ENCODE data around the gene DYNC1LI1. TPM values are rescaled to one million over a fixed set of nuclear protein-coding genes. Genes with fewer than 3 reads are reported as not detected.

Gene DYNC1LI1
- total RNA-seq, 1 experiment from 2014 or later, result 30.1 TPM

GRCh38 chr3:32616267-32616962, 45.8 kb upstream of the DYNC1LI1 start:
- no peak for TF ChIP-seq CTCF (conservative IDR thresholded peaks at IDR 0.05)
- peak overlapping the region; percentile 63 for H3K4me2 ChIP-seq

GRCh38 chr3:32614956-32615355, 44.3 kb upstream of the DYNC1LI1 start:
- Histone ChIP-seq H4K20me1 (ENCODE audit: insufficient read depth) (no peaks in the 10 kb centered on the region), H3K4me3 (no peak overlapping the region), H3K79me2 (ENCODE audit: low read depth) (no peaks in the 10 kb centered on the region), H3K27me3 (ENCODE audit: insufficient read depth, low read depth) (no peaks in the 10 kb centered on the region), H3K36me3 (ENCODE audit: low read depth) (no peaks in the 10 kb centered on the region), H3K9me2 (ENCODE audit: insufficient read depth) (no peaks in the 10 kb centered on the region), H3K4me1 (replicated peaks; ENCODE audit: insufficient read depth) (peaks cover 7% of the 10 kb centered on the region), H3K4me2 (no peak overlapping the region), H2AFZ (no peak overlapping the region), H3K27ac (no peak overlapping the region), H3K9me3 (ENCODE audit: insufficient read depth, low read depth) (no peaks in the 10 kb centered on the region), H3F3A (ENCODE audit: insufficient read depth, low read depth) (no peaks in the 10 kb centered on the region)
- no peak for DNase-seq
- ChIA-PET CTCF (no interaction called here), POLR2A (ENCODE audit: unreplicated experiment) (no interaction called here)
- intact Hi-C loops (cut with micrococcal nuclease; ENCODE audit: unreplicated experiment), result no loop called here
- TF ChIP-seq CTCF (conservative IDR thresholded peaks at IDR 0.05) (no peak), EZH2 (IDR thresholded peaks at IDR 0.05; ENCODE audit: low read depth) (no peak)
- BruUV-seq (replicated peaks), result no TSS peak

More at GRCh38 chr3:32616267-32616962, 45.8 kb upstream of the DYNC1LI1 start:
- CTCF ChIA-PET, result no interaction called here
- Histone ChIP-seq H3K27me3 (ENCODE audit: insufficient read depth, low read depth) (no peaks in the 10 kb centered on the region), H3K36me3 (ENCODE audit: low read depth) (no peaks in the 10 kb centered on the region), H2AFZ (peak overlapping the region; percentile 72; the same call in 1 of the 2 replicates), H3K4me1 (replicated peaks; ENCODE audit: insufficient read depth) (peaks cover 7% of the 10 kb centered on the region), H3F3A (ENCODE audit: insufficient read depth, low read depth) (no peaks in the 10 kb centered on the region), H3K9me3 (ENCODE audit: insufficient read depth, low read depth) (no peaks in the 10 kb centered on the region), H3K4me3 (peak overlapping the region; percentile 40; the same call in 1 of the 2 replicates), H3K9me2 (ENCODE audit: insufficient read depth) (no peaks in the 10 kb centered on the region), H3K79me2 (ENCODE audit: low read depth) (no peaks in the 10 kb centered on the region), H3K27ac (peak overlapping the region; percentile 65), H4K20me1 (ENCODE audit: insufficient read depth) (no peaks in the 10 kb centered on the region)
- peak; percentile 20 to 67 for DNase-seq
- POLR2A ChIA-PET (ENCODE audit: unreplicated experiment), result no interaction called here
- BruUV-seq (replicated peaks), result no TSS peak
- intact Hi-C loops (cut with micrococcal nuclease; ENCODE audit: unreplicated experiment), result no loop called here

DNA sequence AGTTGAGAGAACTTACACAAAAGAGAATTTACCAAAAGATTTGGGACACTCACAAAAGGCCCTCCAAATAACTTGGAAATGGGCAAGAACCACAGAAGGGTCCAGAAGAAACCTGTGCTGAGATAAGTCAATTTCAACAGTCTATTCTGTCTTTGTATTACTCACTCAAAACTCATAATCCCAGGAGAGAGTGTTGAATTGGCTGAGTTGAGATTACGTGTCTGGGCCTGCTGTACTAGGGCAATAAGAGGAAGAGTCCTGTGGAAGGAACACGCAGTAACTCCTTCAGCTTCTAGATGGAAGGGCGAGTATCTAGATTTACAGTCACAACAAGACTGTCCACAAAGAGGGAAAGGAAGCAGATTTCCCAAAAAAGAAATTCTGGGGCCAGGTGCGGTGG, 42.5 kb upstream of the DYNC1LI1 start:
- intact Hi-C loops (cut with micrococcal nuclease; ENCODE audit: unreplicated experiment), result no loop called here
- H3K27ac ChIP-seq, result no peak overlapping the region
- H3K79me2 ChIP-seq (ENCODE audit: low read depth), result no peaks in the 10 kb centered on the region
- no peaks in the 10 kb centered on the region for H3K27me3 ChIP-seq (ENCODE audit: insufficient read depth, low read depth)
- H3K9me3 ChIP-seq (ENCODE audit: insufficient read depth, low read depth), result no peaks in the 10 kb centered on the region
- H3K4me2 ChIP-seq, result no peak overlapping the region
- TF ChIP-seq CTCF (conservative IDR thresholded peaks at IDR 0.05) (no peak), EZH2 (IDR thresholded peaks at IDR 0.05; ENCODE audit: low read depth) (no peak)
- peaks cover 7% of the 10 kb centered on the region for H3K4me1 ChIP-seq (replicated peaks; ENCODE audit: insufficient read depth)
- no TSS peak for BruUV-seq (replicated peaks)
- no peaks in the 10 kb centered on the region for H3K9me2 ChIP-seq (ENCODE audit: insufficient read depth)
- no peak overlapping the region for H2AFZ ChIP-seq
- H3K4me3 ChIP-seq, result no peak overlapping the region
- no peaks in the 10 kb centered on the region for H3K36me3 ChIP-seq (ENCODE audit: low read depth)
- no peaks in the 10 kb centered on the region for H4K20me1 ChIP-seq (ENCODE audit: insufficient read depth)
- no peak for DNase-seq
- ChIA-PET CTCF (no interaction called here), POLR2A (ENCODE audit: unreplicated experiment) (no interaction called here)
- H3F3A ChIP-seq (ENCODE audit: insufficient read depth, low read depth), result no peaks in the 10 kb centered on the region
